Colonic mucosa (tissue), 4 donors: Measurements from ENCODE around the gene ERAL1. TPM values are rescaled to one million over a fixed set of nuclear protein-coding genes. Genes with fewer than 3 reads are reported as not detected.

Source experiments
- DNase-seq: peaks from one replicate; pipeline ENCODE4 v3.0.0-alpha.2; 2020
- H3K27ac ChIP-seq: fragments of 200-600 bp; one replicate; pipeline ENCODE4 v1.8.0; 2021
- H3K27me3 ChIP-seq: fragments of 200-600 bp; one replicate; pipeline ENCODE4 v1.8.0; 2021
- H3K36me3 ChIP-seq: fragments of 200-600 bp; one replicate; pipeline ENCODE4 v1.8.0; 2021
- H3K4me1 ChIP-seq: fragments of 200-600 bp; one replicate; pipeline ENCODE4 v1.8.0; 2021; ENCODE audit warnings: mild to moderate bottlenecking
- H3K4me3 ChIP-seq: fragments of 200-600 bp; one replicate; pipeline ENCODE4 v1.8.0; 2021
- H3K9ac ChIP-seq, 2 donors: one replicate each; pipeline ENCODE4 v1.7.0; 2013; ENCODE audit warnings: control low read depth in 2 of 2, low read depth in 2 of 2, low read length in 2 of 2
- H3K9me3 ChIP-seq: fragments of 200-600 bp; one replicate; pipeline ENCODE4 v1.8.0; 2021
- intact Hi-C: fragments of 100-400 bp; cut with DNase I; formaldehyde crosslinking; loops from one replicate; pipeline ENCODE4 v1.14.1; 2022
- total RNA-seq, 2 donors: library from RNA; stranded (reverse); fragmentation: NEBNext Ultra II Directional in 1 of 2; extraction: Animal tissue kit (Norgen Biotek cat#: 25700) in 1 of 2; gene quantifications; one replicate each; pipeline ENCODE4 v1.2.1, GENCODE V29; 2021
- TF ChIP-seq, protein P1 (sequence below): fragments of 200-600 bp; IDR thresholded peaks from one replicate; pipeline ENCODE4 v1.8.0; 2022; ENCODE audit warnings: antibody characterized with exemption, mild to moderate bottlenecking
- donor health status: healthy.
- donor health status: DM: no; HTN: no; CAD: no.
- donor health status: DM: no; HTN: no; CAD: no.

Gene ERAL1
- total RNA-seq, 2 donors from 2014 or later = 34.7 to 72.0 TPM

DNA sequence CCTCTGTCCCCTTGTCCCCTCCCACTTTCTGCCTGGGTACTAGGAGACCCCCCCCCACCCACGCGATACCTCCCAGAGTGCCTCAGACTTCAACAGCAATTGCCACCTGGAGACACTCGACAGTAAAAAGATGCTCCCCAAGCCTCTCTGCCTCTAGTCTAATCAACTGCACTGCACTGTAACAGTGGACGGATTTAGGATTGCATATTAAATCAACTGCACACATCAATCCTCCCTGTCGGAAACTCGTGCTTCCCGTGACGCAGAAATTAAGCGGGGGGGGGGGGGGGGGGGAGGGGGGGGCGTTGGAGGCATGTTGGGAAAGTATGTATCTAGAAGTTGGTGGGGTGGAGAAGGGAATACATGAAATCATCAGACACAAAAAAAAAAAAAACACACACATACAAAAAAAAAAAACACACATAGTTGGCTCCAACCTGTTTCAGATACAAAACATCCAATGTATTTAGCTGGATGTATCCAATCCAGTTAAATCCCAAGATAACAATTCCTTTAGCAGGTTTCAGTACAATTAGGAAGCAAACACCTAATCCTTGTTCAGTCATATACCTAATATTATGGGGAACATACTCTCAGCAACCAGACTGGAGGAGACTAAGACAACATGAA lies 42.0 kb upstream of the ERAL1 start:
- H3K27ac ChIP-seq = peak overlapping the region; percentile 86
- TF ChIP-seq, protein P1, sequence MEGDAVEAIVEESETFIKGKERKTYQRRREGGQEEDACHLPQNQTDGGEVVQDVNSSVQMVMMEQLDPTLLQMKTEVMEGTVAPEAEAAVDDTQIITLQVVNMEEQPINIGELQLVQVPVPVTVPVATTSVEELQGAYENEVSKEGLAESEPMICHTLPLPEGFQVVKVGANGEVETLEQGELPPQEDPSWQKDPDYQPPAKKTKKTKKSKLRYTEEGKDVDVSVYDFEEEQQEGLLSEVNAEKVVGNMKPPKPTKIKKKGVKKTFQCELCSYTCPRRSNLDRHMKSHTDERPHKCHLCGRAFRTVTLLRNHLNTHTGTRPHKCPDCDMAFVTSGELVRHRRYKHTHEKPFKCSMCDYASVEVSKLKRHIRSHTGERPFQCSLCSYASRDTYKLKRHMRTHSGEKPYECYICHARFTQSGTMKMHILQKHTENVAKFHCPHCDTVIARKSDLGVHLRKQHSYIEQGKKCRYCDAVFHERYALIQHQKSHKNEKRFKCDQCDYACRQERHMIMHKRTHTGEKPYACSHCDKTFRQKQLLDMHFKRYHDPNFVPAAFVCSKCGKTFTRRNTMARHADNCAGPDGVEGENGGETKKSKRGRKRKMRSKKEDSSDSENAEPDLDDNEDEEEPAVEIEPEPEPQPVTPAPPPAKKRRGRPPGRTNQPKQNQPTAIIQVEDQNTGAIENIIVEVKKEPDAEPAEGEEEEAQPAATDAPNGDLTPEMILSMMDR = no peak
- no peaks in the 10 kb centered on the region for H3K36me3 ChIP-seq
- peak overlapping the region; percentile 58 to 84 for H3K9ac ChIP-seq
- no peaks in the 10 kb centered on the region for H3K27me3 ChIP-seq
- no peak for DNase-seq
- H3K4me1 ChIP-seq = peaks cover 20% of the 10 kb centered on the region
- H3K9me3 ChIP-seq = no peaks in the 10 kb centered on the region
- peak overlapping the region; percentile 82 for H3K4me3 ChIP-seq
- intact Hi-C loops = no loop called here

DNA sequence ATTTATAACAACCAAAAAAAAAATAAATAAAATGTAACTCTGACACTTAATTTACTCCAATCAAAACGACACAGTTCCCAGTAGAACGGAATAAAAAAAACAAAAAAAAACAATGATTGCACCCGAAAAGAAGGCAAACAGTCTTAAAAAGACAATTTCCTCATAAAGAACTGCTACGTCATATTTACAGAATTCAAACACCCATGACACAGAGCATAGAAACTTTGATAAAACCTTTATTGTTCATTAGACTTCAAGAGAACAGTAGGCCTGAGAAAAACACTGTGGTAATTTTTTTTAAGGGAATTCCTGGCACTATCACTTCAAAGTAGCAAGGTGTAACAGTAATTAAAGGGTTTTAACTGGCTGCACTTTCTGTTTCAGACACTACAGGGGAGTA lies 38.3 kb upstream of the ERAL1 start:
- H3K4me1 ChIP-seq = no peaks in the 10 kb centered on the region
- DNase-seq = no peak
- no peaks in the 10 kb centered on the region for H3K9me3 ChIP-seq
- intact Hi-C loops = no loop called here
- no peaks in the 10 kb centered on the region for H3K27me3 ChIP-seq
- no peak overlapping the region for H3K9ac ChIP-seq
- H3K36me3 ChIP-seq = no peaks in the 10 kb centered on the region
- TF ChIP-seq, protein P1 = no peak
- H3K4me3 ChIP-seq = no peak overlapping the region
- no peak overlapping the region for H3K27ac ChIP-seq

DNA sequence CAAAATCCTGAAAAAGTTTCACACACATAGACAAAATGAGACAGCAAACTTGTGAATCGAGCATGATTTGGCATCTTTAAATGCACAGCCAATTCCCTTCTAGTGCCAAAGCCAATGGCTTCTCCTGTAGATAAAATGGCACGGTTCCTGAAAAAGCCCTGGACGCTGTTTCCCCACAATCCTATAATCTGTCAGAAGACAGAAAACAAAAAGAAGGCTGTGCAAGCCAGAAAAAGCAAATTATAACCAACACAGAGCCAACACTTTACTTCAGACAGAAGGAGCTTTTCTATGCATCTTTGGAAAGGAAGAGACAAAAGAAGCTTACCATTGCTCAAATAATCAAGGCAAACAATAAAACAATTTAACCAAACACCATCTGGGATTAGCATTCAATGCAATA lies 36.0 kb upstream of the ERAL1 start:
- no peaks in the 10 kb centered on the region for H3K36me3 ChIP-seq
- H3K9ac ChIP-seq = no peak overlapping the region
- intact Hi-C loops = no loop called here
- no peak overlapping the region for H3K4me3 ChIP-seq
- H3K27me3 ChIP-seq = no peaks in the 10 kb centered on the region
- no peaks in the 10 kb centered on the region for H3K4me1 ChIP-seq
- no peak for DNase-seq
- H3K9me3 ChIP-seq = no peaks in the 10 kb centered on the region
- H3K27ac ChIP-seq = no peak overlapping the region
- TF ChIP-seq, protein P1 = no peak

DNA sequence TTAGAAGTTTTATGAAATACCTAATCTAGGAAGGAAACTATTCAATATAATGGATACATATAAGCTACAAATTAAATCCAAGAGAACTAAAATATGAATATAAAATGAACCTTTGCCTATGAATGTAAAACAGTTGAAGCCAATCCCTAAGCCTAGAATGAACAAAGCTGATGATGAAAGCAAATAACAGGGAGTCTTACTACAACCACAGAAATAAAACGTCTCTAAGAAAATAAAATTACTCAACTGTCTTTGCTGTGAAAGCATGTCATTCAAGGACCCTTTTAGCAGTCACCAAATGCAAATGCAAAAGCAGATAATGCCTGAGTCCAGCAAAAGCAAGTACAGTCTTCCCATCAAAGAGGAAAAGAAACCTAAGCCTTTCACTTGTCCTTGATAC lies 35.2 kb upstream of the ERAL1 start:
- H3K36me3 ChIP-seq = no peaks in the 10 kb centered on the region
- H3K27me3 ChIP-seq = no peaks in the 10 kb centered on the region
- no peak overlapping the region for H3K27ac ChIP-seq
- H3K9ac ChIP-seq = no peak overlapping the region
- TF ChIP-seq, protein P1 = no peak
- no peak for DNase-seq
- no peaks in the 10 kb centered on the region for H3K4me1 ChIP-seq
- no peaks in the 10 kb centered on the region for H3K9me3 ChIP-seq
- H3K4me3 ChIP-seq = no peak overlapping the region
- intact Hi-C loops = no loop called here

DNA sequence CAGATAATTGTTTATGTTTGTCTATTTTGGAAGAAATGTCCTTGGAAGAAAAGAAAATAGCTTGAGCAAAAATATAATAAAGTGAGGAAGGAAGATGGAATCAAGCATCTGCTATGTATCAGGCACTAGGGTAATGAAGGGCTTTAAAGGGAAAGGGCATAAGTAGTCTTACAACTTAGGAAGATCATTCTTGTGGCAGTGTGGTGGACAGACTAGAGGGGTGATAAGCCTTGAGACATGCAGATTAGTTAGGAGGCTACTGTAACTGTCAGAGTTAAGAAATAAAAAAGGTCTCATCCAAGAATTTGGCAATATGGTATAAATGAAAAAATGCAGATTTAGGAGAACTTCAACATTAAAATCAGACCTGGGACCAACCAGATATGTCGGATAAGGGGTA lies 27.1 kb upstream of the ERAL1 start:
- TF ChIP-seq, protein P1 = no peak
- no peak overlapping the region for H3K4me3 ChIP-seq
- intact Hi-C loops = no loop called here
- H3K9me3 ChIP-seq = no peaks in the 10 kb centered on the region
- H3K9ac ChIP-seq = no peak overlapping the region
- no peak overlapping the region for H3K27ac ChIP-seq
- no peaks in the 10 kb centered on the region for H3K27me3 ChIP-seq
- no peak for DNase-seq
- no peaks in the 10 kb centered on the region for H3K4me1 ChIP-seq
- no peaks in the 10 kb centered on the region for H3K36me3 ChIP-seq
